PC-3 (cell line): ENCODE data around the gene CACNA2D2. TPM values are rescaled to one million over a fixed set of nuclear protein-coding genes. Genes with fewer than 3 reads are reported as not detected.

Experiments
- ATAC-seq: fragments of 200-7000 bp; cut with Tn5 transposase; 2 replicates; pipeline ENCODE4 v1.9.1; 2020; ENCODE audit warnings: mild to moderate bottlenecking, moderate library complexity
- BruUV-seq: library from RNA; stranded (reverse); fragments of 400-500 nt; replicated peaks from 2 replicates; lab custom pipeline; 2021; lab: Mats Ljungman, UMichigan
- CTCF ChIA-PET: fragments of 300-600 bp; sonication (Branson Sonifier 250); formaldehyde crosslinking; loops from one replicate; lab custom pipeline; 2022; ENCODE audit warnings: antibody characterized with exemption; lab: Charles Lee
- POLR2A ChIA-PET: fragments of 300-600 bp; sonication (Branson Sonifier 250); formaldehyde crosslinking; loops from one replicate; lab custom pipeline; 2022; ENCODE audit warnings: antibody characterized with exemption; ENCODE audit not compliant: unreplicated experiment; lab: Charles Lee
- DNase-seq: peaks from one replicate; pipeline ENCODE4 v3.0.0-alpha.2; 2015
- H2AFZ ChIP-seq: fragments of 300-600 bp; sonication (generic); 2 replicates; pipeline ENCODE4 v1.6.0; 2016; ENCODE audit warnings: antibody characterized with exemption, low read length
- H3F3A ChIP-seq: fragments of 300-600 bp; sonication (generic); one replicate; pipeline ENCODE4 v1.6.0; 2017; ENCODE audit warnings: antibody characterized with exemption, low read length, control low read depth, mild to moderate bottlenecking; ENCODE audit not compliant: unreplicated experiment
- H3K27ac ChIP-seq: fragments of 300-600 bp; sonication (generic); 2 replicates; pipeline ENCODE4 v1.5.1; 2016; ENCODE audit warnings: mild to moderate bottlenecking, low read length
- H3K27me3 ChIP-seq: fragments of 300-600 bp; sonication (generic); 2 replicates; pipeline ENCODE4 v1.6.1; 2016; ENCODE audit warnings: low read length, mixed read lengths
- H3K36me3 ChIP-seq: fragments of 300-600 bp; sonication (generic); 2 replicates; pipeline ENCODE4 v1.6.1; 2016; ENCODE audit warnings: low read depth, mixed run types, low read length, mixed read lengths
- H3K4me1 ChIP-seq: fragments of 300-600 bp; sonication (generic); 2 replicates; pipeline ENCODE4 v1.5.1; 2016; ENCODE audit warnings: low read length; ENCODE audit not compliant: insufficient read depth
- H3K4me2 ChIP-seq: fragments of 300-600 bp; sonication (generic); 2 replicates; pipeline ENCODE4 v1.6.0; 2016; ENCODE audit warnings: low read length
- H3K4me3 ChIP-seq: fragments of 300-600 bp; sonication (generic); 2 replicates; pipeline ENCODE4 v1.5.1; 2016; ENCODE audit warnings: mild to moderate bottlenecking, low read length, mixed read lengths
- H3K79me2 ChIP-seq: fragments of 300-600 bp; sonication (generic); 2 replicates; pipeline ENCODE4 v1.6.1; 2017; ENCODE audit warnings: low read length, mixed read lengths
- H3K9ac ChIP-seq: fragments of 300-600 bp; sonication (generic); 2 replicates; pipeline ENCODE4 v1.6.0; 2016; ENCODE audit warnings: mild to moderate bottlenecking, low read length
- H3K9me2 ChIP-seq: fragments of 300-600 bp; sonication (generic); replicated peaks from 2 replicates; pipeline ENCODE4 v1.6.1; 2016; ENCODE audit warnings: mixed run types, low read length, mixed read lengths
- H3K9me3 ChIP-seq: fragments of 300-600 bp; sonication (generic); 2 replicates; pipeline ENCODE4 v1.6.1; 2016; ENCODE audit warnings: low read length, mixed read lengths
- H4K20me1 ChIP-seq: fragments of 300-600 bp; sonication (generic); 2 replicates; pipeline ENCODE4 v1.6.1; 2016; ENCODE audit warnings: low read length, mixed read lengths
- EZH2 ChIP-seq: fragments of 300-600 bp; sonication (generic); IDR thresholded peaks from one replicate; pipeline ENCODE4 v1.6.1; 2017; ENCODE audit warnings: antibody characterized with exemption, mild to moderate bottlenecking, low read length; ENCODE audit not compliant: unreplicated experiment
- EZH2phosphoT487 ChIP-seq: fragments of 300-600 bp; sonication (generic); IDR thresholded peaks from 2 replicates; pipeline ENCODE4 v1.6.1; 2018; ENCODE audit warnings: mild to moderate bottlenecking, antibody characterized with exemption, low read length, borderline replicate concordance
- intact Hi-C: fragments of 100-400 bp; cut with micrococcal nuclease; formaldehyde crosslinking; loops from 2 replicates; pipeline ENCODE4 v1.9.0; 2023
- total RNA-seq: library from RNA; depleted of rRNA; stranded (reverse); fragments of >200 nt; gene quantifications from 2 replicates; pipeline ENCODE4 v1.2.3, GENCODE V29; 2014
- TF ChIP-seq, protein P1 (sequence below): fragments of 300-600 bp; sonication (generic); conservative IDR thresholded peaks from 2 replicates; pipeline ENCODE4 v1.5.1; 2017; ENCODE audit warnings: antibody characterized with exemption, low read depth, mild to moderate bottlenecking, low read length

The CACNA2D2 gene
- total RNA-seq, 1 experiment from 2014 or later = 0.44 TPM

DNA sequence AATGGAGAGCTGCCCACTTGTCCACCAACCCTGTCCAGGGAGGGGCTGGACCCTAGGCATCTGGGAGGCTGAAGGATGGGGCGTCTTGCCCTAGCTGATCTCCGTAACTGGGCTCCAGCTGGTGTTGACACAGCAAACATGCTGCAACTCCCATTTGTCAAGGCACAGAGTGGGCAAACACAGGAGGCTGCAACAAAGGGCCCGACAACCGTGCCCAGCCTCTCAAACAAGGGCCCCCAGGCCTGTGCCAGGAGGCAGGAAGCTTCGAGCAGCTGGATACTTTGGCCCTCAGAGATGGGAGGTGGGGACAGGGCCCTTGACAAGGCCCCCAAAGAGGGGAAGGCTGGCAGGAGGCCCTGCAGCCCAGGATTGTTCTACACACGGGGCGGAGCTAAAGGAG is 79.9 kb downstream of the CACNA2D2 start:
- CTCF ChIA-PET = no interaction called here
- H3K27me3 ChIP-seq = no peaks in the 10 kb centered on the region
- H3K4me1 ChIP-seq = no peaks in the 10 kb centered on the region
- no peak overlapping the region for H3K4me3 ChIP-seq
- H3K79me2 ChIP-seq = no peaks in the 10 kb centered on the region
- intact Hi-C loops = no loop called here
- no peak overlapping the region for H2AFZ ChIP-seq
- POLR2A ChIA-PET = no interaction called here
- H3K9me2 ChIP-seq = no peaks in the 10 kb centered on the region
- no peak overlapping the region for H3K4me2 ChIP-seq
- TF ChIP-seq, protein P1, sequence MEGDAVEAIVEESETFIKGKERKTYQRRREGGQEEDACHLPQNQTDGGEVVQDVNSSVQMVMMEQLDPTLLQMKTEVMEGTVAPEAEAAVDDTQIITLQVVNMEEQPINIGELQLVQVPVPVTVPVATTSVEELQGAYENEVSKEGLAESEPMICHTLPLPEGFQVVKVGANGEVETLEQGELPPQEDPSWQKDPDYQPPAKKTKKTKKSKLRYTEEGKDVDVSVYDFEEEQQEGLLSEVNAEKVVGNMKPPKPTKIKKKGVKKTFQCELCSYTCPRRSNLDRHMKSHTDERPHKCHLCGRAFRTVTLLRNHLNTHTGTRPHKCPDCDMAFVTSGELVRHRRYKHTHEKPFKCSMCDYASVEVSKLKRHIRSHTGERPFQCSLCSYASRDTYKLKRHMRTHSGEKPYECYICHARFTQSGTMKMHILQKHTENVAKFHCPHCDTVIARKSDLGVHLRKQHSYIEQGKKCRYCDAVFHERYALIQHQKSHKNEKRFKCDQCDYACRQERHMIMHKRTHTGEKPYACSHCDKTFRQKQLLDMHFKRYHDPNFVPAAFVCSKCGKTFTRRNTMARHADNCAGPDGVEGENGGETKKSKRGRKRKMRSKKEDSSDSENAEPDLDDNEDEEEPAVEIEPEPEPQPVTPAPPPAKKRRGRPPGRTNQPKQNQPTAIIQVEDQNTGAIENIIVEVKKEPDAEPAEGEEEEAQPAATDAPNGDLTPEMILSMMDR = no peak
- TF ChIP-seq EZH2phosphoT487 (no peak), EZH2 (no peak)
- ATAC-seq (no peak), DNase-seq (no peak)
- H3F3A ChIP-seq = no peaks in the 10 kb centered on the region
- no peaks in the 10 kb centered on the region for H3K9me3 ChIP-seq
- BruUV-seq = no TSS peak
- no peak overlapping the region for H3K9ac ChIP-seq
- H3K27ac ChIP-seq = no peak overlapping the region
- H3K36me3 ChIP-seq = no peaks in the 10 kb centered on the region
- H4K20me1 ChIP-seq = no peaks in the 10 kb centered on the region

DNA sequence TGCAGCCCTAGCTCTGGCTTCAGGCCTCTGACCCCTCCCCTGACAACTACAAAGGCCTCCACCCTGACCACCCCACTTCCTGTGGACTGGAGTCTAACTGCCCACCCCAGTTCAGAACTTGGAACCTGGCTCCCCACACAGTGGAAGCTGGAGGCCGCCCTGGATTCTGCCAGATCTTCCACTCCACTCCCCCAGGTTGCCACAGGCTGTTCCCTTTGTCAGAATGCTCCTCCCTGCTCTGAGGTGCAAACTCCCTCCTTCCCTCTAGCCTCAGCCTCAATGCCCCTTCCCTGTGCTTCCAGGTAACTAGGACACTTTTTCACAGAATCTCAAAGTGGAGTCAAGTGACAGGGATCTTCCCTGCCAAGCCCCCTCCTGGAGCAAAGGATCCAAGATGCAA is 81.3 kb downstream of the CACNA2D2 start:
- no TSS peak for BruUV-seq
- H3K36me3 ChIP-seq = no peaks in the 10 kb centered on the region
- ATAC-seq = no peak
- H3K4me1 ChIP-seq = no peaks in the 10 kb centered on the region
- H3K4me2 ChIP-seq = no peak overlapping the region
- ChIA-PET CTCF (no interaction called here), POLR2A (no interaction called here)
- no peak for DNase-seq
- TF ChIP-seq EZH2phosphoT487 = no peak
- TF ChIP-seq, protein P1 = no peak
- TF ChIP-seq EZH2 = no peak
- H3K27me3 ChIP-seq = no peaks in the 10 kb centered on the region
- H4K20me1 ChIP-seq = no peaks in the 10 kb centered on the region
- H3F3A ChIP-seq = no peaks in the 10 kb centered on the region
- H3K9me3 ChIP-seq = no peaks in the 10 kb centered on the region
- no peak overlapping the region for H3K27ac ChIP-seq
- H3K4me3 ChIP-seq = no peak overlapping the region
- H2AFZ ChIP-seq = no peak overlapping the region
- H3K9me2 ChIP-seq = no peaks in the 10 kb centered on the region
- H3K9ac ChIP-seq = no peak overlapping the region
- no peaks in the 10 kb centered on the region for H3K79me2 ChIP-seq
- intact Hi-C loops = no loop called here

DNA sequence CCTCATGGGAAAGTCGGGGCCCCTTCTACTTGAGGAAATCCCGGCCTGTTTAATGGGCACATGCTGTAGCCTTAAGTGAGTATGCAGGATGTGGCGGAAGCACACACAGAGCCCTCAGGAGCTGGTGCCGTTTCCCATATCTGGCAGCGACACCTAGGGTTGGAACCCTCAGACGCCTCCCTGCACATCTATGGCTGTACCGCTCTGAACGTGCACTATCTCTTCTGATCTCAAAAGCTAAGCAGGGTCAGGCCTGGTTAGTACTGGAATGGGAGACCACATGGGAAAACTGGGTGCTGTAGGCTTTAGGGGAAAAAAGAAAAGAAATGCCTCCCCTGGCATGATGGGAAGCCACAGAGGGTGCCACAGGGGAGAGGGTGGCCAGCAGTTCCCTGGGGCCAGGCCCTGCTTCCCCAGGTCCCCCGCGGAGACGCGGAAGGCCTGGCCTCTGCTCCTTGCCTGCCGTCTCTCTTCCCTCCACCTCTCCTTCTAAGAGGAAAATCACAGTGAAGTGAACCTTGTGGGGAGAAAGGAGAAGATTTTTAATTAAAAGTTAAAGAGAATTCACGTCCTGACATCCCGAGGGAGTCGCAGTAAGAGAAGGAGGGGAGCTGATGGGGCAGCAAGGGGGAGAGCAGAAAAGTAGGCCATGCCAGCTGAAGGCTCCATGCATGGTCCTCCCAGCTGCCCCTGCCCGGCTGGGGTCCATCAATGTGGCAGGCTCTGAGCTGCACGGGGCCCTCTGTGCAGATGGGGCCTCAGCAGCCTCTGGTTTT is 83.7 kb downstream of the CACNA2D2 start:
- no peaks in the 10 kb centered on the region for H3F3A ChIP-seq
- no peaks in the 10 kb centered on the region for H3K79me2 ChIP-seq
- TF ChIP-seq, protein P1 = no peak
- no peak for TF ChIP-seq EZH2phosphoT487
- no peak for TF ChIP-seq EZH2
- H3K4me2 ChIP-seq = no peak overlapping the region
- no peak overlapping the region for H3K9ac ChIP-seq
- BruUV-seq = no TSS peak
- H3K9me2 ChIP-seq = no peaks in the 10 kb centered on the region
- H3K27ac ChIP-seq = no peak overlapping the region
- ChIA-PET CTCF (interaction anchor here (0.6 kb wide), 2 partner anchors 27 to 73 kb away, joined by 3 to 7 read pairs; no protein-coding TSS in a partner anchor), POLR2A (no interaction called here)
- H3K4me1 ChIP-seq = no peaks in the 10 kb centered on the region
- DNase-seq = no peak
- H2AFZ ChIP-seq = no peak overlapping the region
- H3K4me3 ChIP-seq = no peak overlapping the region
- no peaks in the 10 kb centered on the region for H4K20me1 ChIP-seq
- H3K9me3 ChIP-seq = no peaks in the 10 kb centered on the region
- H3K36me3 ChIP-seq = no peaks in the 10 kb centered on the region
- H3K27me3 ChIP-seq = no peaks in the 10 kb centered on the region
- intact Hi-C loops = no loop called here
- ATAC-seq = no peak
